ENCODE results near the gene ABCG5.

Gene ABCG5

DNA sequence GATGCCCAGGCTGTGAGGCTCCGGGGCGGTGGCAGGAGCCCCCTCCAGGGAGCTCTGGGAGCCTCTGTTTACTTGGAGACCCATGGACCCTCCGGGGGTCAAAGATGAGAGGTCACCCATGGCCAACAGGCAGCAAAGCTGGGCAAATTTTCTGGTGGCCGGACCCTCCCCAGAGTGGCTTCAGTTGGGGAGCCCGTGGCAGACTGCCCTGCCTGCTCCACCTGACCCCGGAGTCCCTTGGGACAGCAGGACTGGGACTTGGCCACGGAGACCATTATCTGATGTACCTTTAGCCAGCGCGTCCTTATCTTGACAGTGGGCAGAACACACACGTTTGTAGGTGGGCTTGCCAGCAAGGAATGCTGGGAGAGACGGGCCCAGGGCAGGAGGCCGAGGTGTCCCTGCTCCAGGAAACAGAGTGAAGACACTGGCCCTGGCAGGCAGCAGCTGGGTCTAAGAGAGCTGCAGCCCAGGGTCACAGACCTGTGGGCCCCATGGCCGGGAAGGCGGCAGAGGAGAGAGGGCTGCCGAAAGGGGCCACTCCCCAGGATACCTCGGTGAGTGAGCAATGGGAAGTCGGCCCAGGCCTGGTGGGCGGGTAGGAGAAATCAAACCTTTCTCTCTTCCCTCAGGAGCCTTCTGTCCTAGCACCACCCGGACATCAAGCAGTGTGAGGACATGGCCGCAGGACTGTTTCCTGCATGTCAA lies at the start of gene ABCG5, which contains the start of gene ABCG8:
TSS of gene ABCG5 (minus strand) at position 280 of the 708 bp plus-strand sequence. CDS start at position 120, 160 bp downstream.
TSS of gene ABCG8 (plus strand) at position 412 of the 708 bp plus-strand sequence. CDS start at position 495, 83 bp downstream.
- Histone ChIP-seq H3K27me3 (replicated peaks; ENCODE audit: insufficient read depth, low read length) (no peaks in the 10 kb centered on the region), H4K20me1 (ENCODE audit: insufficient read depth, low read length) (no peaks in the 10 kb centered on the region), H3K79me2 (ENCODE audit: low read length) (no peaks in the 10 kb centered on the region), H3K4me2 (ENCODE audit: low read depth, low read length) (no peak within 1 kb of the TSS), H3K36me3 (replicated peaks; ENCODE audit: insufficient read depth, low read length) (no peaks in the 10 kb centered on the region), H3K27ac (ENCODE audit: low read length) (no peak within 1 kb of the TSS), H3K4me3 (ENCODE audit: low read length) (no peak within 1 kb of the TSS), H3K4me1 (ENCODE audit: low read length) (no peaks in the 10 kb centered on the region), H2AFZ (ENCODE audit: low read length) (no peak within 1 kb of the TSS), H3K9me2 (replicated peaks; ENCODE audit: insufficient read depth, low read length) (no peaks in the 10 kb centered on the region), H3K9ac (ENCODE audit: low read length) (no peak within 1 kb of the TSS), H3K9me3 (replicated peaks; ENCODE audit: insufficient read depth, low read length) (no peaks in the 10 kb centered on the region), H3F3A (ENCODE audit: insufficient read depth, low read length) (no peaks in the 10 kb centered on the region)
- DNase-seq: no peak
- TF ChIP-seq, protein P1, sequence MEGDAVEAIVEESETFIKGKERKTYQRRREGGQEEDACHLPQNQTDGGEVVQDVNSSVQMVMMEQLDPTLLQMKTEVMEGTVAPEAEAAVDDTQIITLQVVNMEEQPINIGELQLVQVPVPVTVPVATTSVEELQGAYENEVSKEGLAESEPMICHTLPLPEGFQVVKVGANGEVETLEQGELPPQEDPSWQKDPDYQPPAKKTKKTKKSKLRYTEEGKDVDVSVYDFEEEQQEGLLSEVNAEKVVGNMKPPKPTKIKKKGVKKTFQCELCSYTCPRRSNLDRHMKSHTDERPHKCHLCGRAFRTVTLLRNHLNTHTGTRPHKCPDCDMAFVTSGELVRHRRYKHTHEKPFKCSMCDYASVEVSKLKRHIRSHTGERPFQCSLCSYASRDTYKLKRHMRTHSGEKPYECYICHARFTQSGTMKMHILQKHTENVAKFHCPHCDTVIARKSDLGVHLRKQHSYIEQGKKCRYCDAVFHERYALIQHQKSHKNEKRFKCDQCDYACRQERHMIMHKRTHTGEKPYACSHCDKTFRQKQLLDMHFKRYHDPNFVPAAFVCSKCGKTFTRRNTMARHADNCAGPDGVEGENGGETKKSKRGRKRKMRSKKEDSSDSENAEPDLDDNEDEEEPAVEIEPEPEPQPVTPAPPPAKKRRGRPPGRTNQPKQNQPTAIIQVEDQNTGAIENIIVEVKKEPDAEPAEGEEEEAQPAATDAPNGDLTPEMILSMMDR (IDR thresholded peaks at IDR 0.05; ENCODE audit: low read length): no peak
- TF ChIP-seq EZH2 (optimal IDR thresholded peaks at IDR 0.05; ENCODE audit: low read depth, low read length) (no peak), EZH2phosphoT487 (IDR thresholded peaks at IDR 0.05; ENCODE audit: low read length) (no peak)

DNA sequence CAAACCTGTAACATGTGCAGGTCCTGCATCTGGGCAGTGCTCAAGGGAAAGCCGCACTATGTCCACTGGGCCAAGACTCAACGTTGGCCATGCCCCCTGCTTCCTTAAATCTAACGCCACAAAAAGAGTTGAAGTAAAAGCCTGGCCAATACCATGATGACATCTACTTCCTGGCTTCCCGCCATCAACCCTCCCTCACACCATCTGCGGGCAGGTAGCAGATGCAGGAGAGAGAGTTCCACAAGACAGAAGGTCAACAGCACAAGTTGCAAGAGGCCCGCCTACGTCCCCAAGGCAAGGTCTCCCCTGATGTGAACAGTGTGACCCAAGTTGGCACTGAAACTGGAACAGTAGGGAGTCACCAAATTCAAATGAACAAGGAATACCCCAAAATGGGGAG lies 48.5 kb upstream of the ABCG5 start:
- TF ChIP-seq EZH2 (optimal IDR thresholded peaks at IDR 0.05; ENCODE audit: low read depth, low read length) (no peak), EZH2phosphoT487 (IDR thresholded peaks at IDR 0.05; ENCODE audit: low read length) (no peak)
- TF ChIP-seq, protein P1 (IDR thresholded peaks at IDR 0.05; ENCODE audit: low read length): no peak
- Histone ChIP-seq H3K4me1 (ENCODE audit: low read length) (no peaks in the 10 kb centered on the region), H3K4me3 (ENCODE audit: low read length) (no peak overlapping the region), H3K27ac (ENCODE audit: low read length) (no peak overlapping the region), H3K4me2 (ENCODE audit: low read depth, low read length) (no peak overlapping the region), H4K20me1 (ENCODE audit: insufficient read depth, low read length) (no peaks in the 10 kb centered on the region), H3K9me3 (replicated peaks; ENCODE audit: insufficient read depth, low read length) (no peaks in the 10 kb centered on the region), H2AFZ (ENCODE audit: low read length) (no peak overlapping the region), H3K27me3 (replicated peaks; ENCODE audit: insufficient read depth, low read length) (no peaks in the 10 kb centered on the region), H3K9ac (ENCODE audit: low read length) (no peak overlapping the region), H3K36me3 (replicated peaks; ENCODE audit: insufficient read depth, low read length) (peaks cover 22% of the 10 kb centered on the region), H3K9me2 (replicated peaks; ENCODE audit: insufficient read depth, low read length) (no peaks in the 10 kb centered on the region), H3K79me2 (ENCODE audit: low read length) (no peaks in the 10 kb centered on the region), H3F3A (ENCODE audit: insufficient read depth, low read length) (no peaks in the 10 kb centered on the region)
- no peak for DNase-seq

DNA sequence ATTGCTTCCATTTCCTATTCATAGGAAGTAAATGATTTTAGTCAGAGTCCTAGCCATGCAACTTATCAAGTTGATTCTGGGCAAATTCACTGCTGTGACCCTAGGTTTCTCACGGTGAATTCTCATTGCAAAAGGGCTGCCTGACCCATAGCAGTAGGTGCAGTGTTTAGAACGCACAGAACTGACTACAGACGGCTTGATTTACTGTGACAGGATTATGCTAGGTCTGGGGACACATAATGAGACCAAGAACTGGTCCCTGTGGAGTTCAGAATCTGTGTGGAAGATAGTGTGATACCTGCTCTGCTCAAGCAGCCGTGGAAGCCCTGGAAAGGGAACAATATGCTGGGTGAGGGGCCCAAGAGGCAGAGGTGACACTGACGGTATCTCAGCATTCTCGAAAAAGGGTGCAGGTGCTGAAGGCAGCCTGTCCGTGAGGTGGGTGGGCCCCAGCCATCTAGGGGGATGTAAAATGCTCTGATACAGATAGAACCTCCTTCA lies 46.5 kb upstream of the ABCG5 start:
- Histone ChIP-seq H4K20me1 (ENCODE audit: insufficient read depth, low read length) (no peaks in the 10 kb centered on the region), H3K9me3 (replicated peaks; ENCODE audit: insufficient read depth, low read length) (no peaks in the 10 kb centered on the region), H3K4me3 (ENCODE audit: low read length) (no peak overlapping the region), H3K9me2 (replicated peaks; ENCODE audit: insufficient read depth, low read length) (no peaks in the 10 kb centered on the region), H3K27me3 (replicated peaks; ENCODE audit: insufficient read depth, low read length) (no peaks in the 10 kb centered on the region), H3K79me2 (ENCODE audit: low read length) (no peaks in the 10 kb centered on the region), H2AFZ (ENCODE audit: low read length) (no peak overlapping the region), H3K4me2 (ENCODE audit: low read depth, low read length) (no peak overlapping the region), H3F3A (ENCODE audit: insufficient read depth, low read length) (no peaks in the 10 kb centered on the region), H3K9ac (ENCODE audit: low read length) (no peak overlapping the region), H3K4me1 (ENCODE audit: low read length) (no peaks in the 10 kb centered on the region), H3K27ac (ENCODE audit: low read length) (no peak overlapping the region), H3K36me3 (replicated peaks; ENCODE audit: insufficient read depth, low read length) (peaks cover 13% of the 10 kb centered on the region)
- no peak for DNase-seq
- TF ChIP-seq EZH2phosphoT487 (IDR thresholded peaks at IDR 0.05; ENCODE audit: low read length) (no peak), EZH2 (optimal IDR thresholded peaks at IDR 0.05; ENCODE audit: low read depth, low read length) (no peak)
- TF ChIP-seq, protein P1 (IDR thresholded peaks at IDR 0.05; ENCODE audit: low read length): no peak

Data from MM.1S (cell line).